GM13976 (cell line): ENCODE data around the gene KCTD10.
A peak's percentile ranks its signal among the peaks of the same experiment; 100 is the strongest.

Experiments
- DNase-seq: peaks from one replicate; pipeline ENCODE4 v3.0.0; 2012; ENCODE audit warnings: low spot score
- CTCF ChIP-seq: IDR thresholded peaks from 2 replicates; pipeline ENCODE4 v1.5.1; 2012; ENCODE audit warnings: borderline replicate concordance, mild to moderate bottlenecking; ENCODE audit not compliant: insufficient read depth; ENCODE audit errors: extremely low read depth, missing control alignments, control extremely low read depth
- in situ Hi-C: fragments of 300-500 bp; cut with MboI; formaldehyde crosslinking; loops from one replicate; pipeline ENCODE4 v1.12.0; 2022; ENCODE audit warnings: low sequenced_read_pairs, mixed read lengths, inconsistent platforms; ENCODE audit not compliant: unreplicated experiment

The KCTD10 gene

DNA sequence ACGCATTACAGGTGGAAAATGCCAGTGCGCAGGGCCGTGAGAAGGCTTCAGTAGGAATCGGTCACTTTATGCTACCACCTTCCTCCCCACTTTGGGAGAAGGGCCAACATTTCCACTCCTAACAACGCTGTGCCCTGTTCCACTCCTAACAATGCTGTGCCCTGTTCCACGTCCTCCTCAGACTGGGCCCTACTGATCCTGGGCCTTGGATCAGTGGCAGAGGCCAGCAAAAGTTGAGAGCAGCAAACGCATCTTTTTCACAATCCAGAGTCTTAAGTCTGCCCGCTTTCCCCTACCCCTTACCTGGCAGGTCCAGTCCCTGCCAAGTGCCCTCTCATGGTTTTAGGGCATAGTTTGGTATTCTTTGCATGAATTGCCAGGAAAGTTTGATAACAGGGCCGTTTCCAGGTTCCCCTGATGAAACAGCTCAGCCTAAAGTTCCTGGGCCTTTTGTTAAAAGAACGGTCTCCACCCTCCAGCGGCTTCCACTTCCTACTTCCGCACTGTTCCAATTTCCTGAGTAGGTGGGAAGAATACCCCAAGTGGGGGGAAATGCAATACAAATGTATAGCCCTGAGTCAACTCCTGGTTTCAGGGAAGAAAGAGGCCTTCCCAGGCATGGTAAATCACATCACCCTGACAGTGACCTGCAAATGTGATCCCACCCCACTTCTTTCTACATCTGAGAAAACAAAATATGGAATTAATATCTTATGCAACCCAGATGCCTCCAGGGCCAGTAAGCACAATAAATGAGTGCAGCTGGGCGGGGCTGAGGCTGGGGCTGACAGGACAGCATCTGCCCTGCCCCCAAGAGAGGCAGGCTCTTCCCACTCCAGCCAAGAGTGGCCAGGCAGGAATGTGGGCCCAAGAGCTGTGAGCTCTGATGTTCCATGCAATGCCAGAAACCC, 15.0 kb downstream of the KCTD10 start:
- DNase-seq = no peak
- in situ Hi-C loops = no loop called here
- TF ChIP-seq CTCF = no peak

- no peak for TF ChIP-seq CTCF
- DNase-seq = peak; percentile 50
- in situ Hi-C loops = no loop called here
Measured at GRCh38 chr12:109461049-109461845, 15.9 kb downstream of the KCTD10 start.

DNA sequence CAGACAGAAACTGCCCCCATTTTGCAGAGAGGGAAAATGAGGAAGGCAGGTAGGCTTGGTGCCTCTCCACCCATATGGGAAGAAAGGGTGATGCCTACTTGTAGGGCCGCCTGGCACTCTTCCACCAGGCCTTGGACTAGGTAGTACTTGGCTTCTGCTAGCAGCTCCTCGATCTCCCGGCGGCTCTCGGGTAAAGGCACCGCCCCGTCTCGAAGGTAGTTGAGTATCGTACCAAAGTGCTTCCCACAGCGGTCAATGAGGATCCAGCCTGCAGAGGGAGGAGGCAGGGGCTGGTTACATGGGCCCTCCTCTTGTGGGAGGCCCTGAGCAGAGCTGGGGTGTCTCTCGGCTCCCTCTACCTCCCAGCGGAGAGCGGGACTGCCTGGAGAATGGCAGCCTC, 16.6 kb downstream of the KCTD10 start:
- DNase-seq = no peak
- TF ChIP-seq CTCF = no peak
- in situ Hi-C loops = no loop called here

- no peak for DNase-seq
Measured at GRCh38 chr12:109459247-109459646, 17.9 kb downstream of the KCTD10 start.

DNA sequence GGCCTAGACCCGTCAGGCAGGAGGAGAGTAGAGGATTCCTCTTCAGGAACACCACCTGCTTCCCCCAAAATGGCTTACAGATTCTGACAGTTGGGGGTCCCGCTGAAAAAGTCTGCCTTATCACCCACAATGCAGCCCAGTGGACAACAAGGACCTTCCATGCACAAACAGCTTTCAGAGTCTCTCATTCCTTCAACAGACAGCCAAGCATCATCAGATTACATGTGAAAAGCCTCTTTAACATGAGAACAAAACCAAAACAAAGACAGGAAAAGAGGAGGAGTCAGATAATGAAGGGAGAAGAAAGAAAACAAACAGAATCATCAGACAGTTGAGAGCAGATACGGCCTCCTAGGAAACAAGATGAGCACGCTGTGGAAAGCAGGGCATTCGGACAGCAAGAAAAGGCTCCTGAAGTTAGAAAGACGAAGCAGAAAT, 18.3 kb downstream of the KCTD10 start:
- no peak for DNase-seq
- in situ Hi-C loops = no loop called here
- TF ChIP-seq CTCF = no peak

More at GRCh38 chr12:109459247-109459646, 17.9 kb downstream of the KCTD10 start:
- no peak for TF ChIP-seq CTCF
- in situ Hi-C loops = no loop called here

GRCh38 chr12:109458086-109458485, 19.0 kb downstream of the KCTD10 start:
- in situ Hi-C loops = no loop called here
- DNase-seq = no peak
- TF ChIP-seq CTCF = no peak
